LoVo (cell line): Measurements from ENCODE around the gene CCND3.

ENCODE experiments used
- DNase-seq: peaks from one replicate; pipeline ENCODE4 v3.0.0-alpha.2; 2016; ENCODE audit warnings: low spot score

CCND3 gene

DNA sequence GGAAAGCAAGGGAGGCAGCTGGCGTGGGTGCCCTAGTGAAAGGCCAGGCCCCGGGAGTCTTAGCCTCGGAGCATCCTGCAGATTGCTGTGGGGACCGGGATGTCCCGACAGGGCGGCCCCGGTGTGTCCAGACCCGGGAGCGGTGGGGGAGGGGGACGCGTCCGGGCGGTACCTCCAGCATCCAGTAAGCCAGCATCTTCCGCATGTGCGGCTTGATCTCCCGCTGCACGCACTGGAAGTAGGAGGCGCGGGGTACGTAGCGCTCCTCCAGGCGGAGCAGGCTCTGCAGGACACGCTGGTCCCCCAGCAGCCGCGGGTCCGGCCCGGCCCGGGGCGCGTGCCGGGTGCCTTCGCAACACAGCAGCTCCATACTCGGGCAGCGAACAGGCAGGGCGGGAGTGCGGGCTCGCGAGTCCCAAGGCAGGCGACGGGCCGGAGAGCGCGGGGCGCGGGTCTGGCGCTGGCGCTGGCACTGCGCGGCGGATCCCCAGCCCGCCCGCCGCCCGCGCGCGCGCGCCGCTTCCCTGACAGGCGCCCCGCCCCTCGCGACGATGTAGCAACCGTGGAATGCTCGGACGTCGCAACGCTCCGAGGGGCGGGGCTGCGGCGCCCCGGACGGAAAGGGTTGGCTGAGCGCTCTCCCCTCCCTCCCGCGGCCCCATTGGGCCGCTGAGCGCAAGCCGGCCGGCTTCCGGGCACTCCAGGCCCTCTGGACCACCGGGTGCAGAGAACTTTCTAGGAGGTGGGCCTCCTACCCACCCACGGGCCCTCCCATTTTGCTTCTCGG is at the start of gene CCND3:
Gene CCND3 (minus strand): TSS at position 529 of the 787 bp plus-strand sequence. CDS start 159 bp downstream, at position 370.
- DNase-seq, result peak; percentile 94

DNA sequence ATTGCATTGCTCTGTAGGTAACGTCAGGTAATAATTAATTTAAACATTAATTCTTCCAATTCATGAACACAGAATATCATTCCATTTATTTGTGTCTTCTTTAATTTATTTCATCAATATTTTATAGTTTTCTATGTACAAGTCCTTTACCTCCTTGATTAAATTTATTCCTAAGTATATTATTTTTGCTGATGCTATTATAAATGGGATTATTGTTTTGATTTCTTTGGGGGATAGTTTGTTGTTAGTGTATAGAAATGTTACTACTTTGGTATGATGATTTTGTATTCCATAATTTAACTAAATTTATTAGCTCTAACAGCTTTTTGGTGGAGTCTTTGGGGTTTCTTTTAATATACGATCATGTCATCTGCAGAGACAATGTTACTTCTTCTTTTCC is 44.7 kb upstream of the CCND3 start:
- DNase-seq, result no peak

DNA sequence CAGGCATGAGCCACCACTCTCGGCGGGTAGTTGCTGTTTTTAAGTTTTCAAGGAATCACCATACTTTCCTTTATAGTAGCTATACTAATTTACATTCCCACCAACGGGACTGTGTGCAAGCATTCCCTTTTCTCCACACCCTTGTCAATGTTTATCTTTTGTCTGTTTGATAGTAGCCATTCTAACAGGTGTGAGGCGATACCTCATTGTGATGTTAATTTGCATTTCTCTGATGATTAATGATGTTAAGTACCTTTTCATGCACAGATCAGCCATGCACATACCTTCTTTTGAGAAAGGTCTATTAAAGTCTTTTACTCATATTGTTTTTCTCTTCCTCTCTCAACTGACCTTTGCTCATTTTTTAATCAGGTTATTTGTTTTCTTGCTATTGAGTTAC is 43.0 kb upstream of the CCND3 start:
- DNase-seq, result no peak

DNA sequence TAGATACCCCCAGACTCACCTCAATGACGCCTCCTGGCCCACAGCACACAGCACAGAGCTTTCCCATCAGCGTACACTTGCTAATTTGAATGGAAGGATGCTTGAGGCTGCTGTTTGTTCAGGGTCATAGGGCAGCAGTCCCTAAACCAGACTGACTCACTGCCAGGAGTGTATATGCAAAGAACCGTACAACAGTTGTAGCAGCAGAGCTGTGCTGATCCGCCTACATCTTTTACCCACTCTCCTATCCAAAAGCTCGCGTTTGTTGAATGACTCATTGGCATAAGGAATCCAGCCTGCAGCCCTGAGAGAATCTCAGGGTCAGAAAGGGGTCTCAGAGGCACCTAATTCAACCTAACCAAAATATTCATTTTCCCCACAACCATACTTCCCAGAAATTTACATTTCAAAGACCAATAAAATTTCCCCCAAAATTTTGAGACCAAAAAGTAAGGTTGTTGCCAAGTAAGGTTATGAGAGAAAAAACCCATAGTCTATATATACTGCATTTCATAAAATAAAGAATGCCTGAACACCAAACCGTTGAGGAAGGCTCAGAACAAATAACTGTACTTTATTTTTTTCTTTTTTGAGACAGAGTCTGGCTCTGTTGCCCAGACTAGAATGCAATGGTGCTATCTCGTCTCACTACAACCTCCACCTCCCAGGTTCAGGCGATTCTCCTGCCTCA is 35.3 kb upstream of the CCND3 start:
- no peak for DNase-seq

DNA sequence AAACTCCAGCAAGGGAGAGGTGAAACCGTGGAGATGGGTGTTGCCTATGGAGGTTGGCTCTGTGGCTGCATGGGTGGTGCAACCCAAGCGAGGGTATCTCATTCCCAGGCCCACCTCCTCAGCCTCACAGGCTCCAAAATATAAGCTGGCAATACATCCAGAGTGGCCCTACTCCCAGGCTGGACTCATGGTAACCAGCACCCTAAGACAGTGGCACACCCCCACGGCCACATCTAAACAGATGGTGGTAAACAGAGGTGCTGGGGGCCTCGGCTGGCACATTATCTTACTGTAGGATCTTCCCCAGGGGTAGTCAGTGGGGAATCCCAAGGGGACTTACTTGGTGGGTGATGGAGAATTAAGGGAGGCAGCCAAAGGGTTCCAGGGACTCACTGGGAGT is 33.7 kb upstream of the CCND3 start:
- DNase-seq, result no peak

DNA sequence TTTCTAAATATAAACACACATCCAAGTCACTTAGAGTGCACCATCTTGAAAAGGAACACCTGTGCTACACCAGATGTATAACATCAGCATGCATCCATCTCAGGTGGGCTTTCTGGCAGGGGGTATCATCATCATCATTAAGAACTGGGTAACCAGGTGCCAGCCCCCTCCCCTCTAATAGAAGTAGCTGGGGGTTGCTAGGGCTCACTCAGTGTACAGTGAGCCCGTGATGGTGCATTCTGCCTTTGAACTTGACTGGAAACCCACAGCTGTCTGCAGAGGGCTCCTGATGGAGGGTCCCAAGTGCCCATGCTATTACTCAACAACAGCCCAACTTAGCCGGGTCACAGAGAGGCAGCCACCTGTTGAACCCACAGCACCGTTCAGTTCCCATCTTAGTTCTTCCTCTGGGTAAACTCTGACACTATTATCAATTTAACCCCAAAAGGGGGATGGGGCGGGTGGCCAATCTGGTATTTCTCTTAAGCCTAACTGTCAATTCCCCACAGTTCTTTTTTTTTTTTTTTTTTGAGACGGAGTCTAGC is 32.7 kb upstream of the CCND3 start:
- no peak for DNase-seq

DNA sequence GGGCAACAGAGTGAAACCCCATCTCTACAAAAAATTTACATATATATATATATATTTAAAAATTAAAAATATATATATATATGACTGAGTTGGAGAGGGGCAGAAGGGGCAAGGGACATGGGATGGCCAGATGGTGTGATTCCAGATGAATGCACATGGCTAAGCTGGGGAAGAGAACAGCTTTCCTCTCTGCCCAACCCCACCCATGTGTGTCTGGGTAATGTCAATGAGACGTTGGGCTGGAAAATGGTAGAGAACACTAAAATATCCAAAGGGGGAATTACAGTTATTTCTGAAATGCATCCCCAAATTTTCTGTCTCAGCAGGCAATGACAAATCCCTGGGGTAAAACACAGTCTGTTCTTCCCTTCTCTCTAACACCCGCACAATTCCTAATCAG is 31.2 kb upstream of the CCND3 start:
- DNase-seq, result no peak

DNA sequence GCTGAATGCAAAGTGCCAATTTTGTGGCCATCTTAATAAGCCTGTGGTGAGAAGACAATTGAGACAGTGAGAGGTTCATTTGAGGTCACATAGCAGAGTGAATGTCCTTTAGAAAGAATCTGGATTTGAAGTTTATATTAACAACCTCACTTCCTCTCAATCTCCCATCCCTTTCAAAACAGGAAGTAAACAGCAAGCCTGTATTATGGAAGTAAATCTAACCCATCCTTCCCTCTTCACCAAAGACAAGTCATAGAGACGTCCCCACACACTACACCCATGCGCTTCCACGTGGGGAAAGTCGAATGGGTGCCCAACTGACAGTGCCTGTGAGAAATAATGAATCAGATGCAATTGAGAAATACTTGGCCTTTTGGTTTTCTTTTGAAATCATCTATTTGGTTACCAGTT is 28.8 kb upstream of the CCND3 start:
- DNase-seq, result no peak

DNA sequence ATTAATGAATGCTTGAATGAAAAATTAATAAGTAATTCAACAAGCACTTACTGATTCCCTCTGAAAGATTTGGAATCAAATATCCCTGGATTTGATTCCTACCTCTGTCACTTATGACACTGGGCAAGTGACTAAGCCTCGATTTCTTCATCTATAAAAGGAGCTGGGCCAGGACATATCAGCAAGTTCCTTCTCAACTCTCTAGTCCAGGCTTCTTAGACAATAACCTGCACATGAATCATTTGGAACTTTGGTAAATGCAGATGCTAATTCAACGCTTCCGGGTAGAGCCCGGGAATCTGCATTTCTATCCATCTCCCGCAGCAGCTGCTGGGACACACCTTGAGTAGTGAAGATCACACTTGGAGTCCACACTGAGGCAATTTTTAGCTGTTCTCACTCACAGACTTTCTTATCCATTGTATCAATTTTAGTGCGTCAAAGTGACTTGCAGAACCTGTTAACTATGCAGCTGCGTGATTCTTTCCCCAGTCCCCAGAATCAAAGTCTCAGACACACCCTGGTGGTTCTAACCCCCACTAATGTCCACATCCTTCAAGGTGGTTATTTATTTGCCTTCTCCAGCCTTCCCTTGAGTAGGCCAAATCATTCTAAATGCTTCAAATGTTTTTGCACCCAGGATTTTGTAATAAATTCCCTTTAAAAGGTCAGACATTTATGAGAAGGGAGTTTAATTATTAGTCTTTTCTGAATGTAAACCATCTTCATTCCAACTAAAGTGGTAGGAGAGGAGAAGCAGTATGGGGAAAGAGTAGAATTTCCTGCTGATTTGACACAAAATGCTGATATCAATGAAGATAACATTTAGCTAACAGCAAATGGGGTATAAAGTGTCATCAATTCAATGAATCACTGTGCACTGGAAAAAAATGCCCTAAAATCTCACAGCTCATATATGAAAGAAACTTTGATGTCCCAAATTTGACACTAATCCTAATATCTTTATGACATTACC is 26.0 kb upstream of the CCND3 start:
- DNase-seq, result peak; percentile 5

DNA sequence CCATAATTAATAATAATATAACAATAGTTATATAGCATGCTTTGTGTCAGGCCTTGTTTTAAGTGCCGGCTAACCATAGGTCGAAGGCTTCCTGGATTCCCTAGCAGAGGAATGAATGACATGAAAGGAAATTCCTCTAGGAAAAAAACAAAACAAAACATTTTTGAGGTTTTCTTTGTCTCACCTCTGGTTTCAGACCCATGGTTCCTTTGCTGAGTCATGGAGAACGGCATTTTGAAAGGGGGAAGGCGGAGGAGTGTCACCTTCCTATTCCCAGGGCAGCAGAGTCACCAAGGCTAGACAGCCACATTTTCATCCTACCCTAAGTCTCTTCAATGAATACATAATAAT is 25.3 kb upstream of the CCND3 start:
- DNase-seq, result peak; percentile 59

DNA sequence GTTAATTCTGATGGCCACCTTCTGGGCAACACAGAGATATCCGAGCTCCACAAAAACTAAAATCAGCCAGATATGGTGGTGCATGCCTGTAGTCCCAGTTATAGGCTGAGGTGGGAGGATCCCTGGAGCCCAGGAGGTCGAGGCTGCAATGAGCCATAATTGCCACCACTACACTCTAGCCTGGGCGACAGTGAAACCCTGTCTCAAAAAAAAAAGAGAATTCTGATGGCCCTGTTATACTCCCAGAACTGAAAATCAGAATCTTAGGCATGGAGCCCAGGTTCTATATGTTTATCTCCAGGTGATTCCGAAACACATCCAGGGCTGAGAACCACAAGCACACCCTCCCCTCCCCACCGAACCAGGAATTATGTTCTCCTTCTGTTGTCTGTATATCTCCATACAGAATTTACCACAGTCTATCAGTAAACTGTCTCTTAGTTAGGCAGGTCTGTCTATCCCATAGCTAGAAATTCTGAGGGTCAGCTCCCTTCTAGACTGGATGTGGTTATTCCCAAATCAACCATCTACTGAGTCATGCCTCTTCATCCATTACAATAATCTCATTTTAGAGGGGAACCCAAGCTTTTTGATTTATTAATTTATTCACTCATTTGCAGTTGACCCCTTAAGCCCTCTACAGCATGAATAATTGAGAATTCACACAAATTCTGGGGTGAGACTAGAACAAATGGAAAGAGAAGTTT is 24.8 kb upstream of the CCND3 start:
- no peak for DNase-seq

DNA sequence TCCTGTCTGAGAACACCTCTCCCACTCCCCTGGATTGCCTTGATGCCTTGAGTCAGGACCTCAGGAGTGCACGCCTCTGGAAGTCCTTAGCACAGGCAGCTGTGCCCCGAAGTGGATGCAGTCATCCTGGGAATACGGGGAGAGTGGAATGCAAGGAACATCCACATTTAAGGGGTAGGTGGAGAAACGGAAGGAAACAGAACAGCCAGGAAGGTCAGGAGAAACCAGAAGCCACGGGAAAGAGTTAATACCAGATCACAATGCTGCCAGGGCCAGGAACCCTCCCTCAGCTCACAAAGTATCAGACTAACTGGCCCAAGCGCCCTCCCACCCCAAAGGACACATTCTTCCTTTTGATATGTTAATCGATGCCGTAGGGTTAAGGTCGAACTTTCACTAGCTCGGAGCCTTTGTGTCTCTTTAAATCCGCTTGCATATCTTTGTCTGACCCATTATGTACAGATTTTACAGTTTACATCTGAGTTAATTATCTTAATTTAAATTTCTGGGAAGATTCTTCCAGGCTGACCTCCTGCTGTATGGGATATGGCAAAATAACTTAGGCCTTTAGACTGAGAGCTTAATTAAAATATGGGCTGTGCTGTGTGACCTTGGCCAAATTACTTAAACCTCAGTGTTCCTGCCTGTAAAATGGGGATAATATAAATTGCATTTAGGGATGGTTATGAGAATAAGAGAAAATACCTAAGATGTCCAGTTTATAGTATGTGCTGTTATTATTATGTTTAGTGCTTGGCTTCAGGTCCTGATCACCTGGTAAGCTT is 24.0 kb upstream of the CCND3 start:
- DNase-seq, result no peak

DNA sequence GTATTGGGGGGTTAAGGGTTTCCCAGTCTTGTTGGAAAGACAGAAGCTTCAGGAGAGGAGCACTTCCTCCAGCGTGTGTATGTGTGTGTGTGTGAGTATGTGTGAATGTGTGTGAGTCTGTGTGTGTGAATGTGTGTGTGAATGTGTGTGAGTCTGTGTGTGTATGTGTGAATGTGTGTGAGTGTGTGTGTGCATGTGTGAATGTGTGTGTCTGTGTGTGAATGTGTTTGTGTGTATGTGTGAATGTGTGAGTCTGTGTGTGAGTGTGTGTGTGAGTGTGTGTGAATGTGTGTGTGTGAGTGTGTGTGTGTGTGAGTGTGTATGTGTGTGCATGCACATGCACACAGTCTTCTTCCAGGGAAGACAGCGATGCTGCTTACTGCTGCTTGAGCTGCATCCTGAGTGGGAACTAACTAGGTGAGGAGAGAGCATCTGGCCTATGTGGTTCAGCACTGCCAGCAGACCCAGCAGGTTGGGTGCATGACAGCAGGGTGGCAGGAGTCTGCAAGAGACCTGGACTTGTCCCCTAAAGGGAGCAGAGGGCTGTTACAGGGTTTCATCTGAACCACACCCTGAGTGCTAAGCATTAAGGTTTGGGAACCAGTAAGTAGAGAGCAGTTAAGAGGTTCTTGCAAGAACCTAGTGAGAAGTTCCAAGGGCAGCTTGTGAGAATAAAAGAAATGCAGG is 22.7 kb upstream of the CCND3 start:
- no peak for DNase-seq

DNA sequence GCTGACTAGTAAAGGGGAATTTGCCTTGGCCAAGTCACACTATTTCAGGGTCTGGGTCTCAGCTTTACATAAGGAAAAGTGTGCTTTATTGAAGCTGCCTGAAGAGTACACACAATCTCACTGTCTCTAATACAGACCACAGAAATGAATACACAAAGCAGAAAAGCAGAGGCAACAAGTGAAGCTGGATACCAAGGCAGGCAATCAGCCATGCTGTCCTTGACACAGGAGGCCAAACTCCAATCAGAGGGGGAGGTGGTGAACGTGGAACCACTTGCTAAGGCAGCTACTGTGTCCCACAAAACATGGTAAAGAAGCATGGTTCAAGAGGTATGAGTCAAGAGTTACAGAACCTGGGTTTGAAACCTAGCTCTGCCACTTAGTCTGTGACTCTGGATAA is 21.8 kb upstream of the CCND3 start:
- no peak for DNase-seq

DNA sequence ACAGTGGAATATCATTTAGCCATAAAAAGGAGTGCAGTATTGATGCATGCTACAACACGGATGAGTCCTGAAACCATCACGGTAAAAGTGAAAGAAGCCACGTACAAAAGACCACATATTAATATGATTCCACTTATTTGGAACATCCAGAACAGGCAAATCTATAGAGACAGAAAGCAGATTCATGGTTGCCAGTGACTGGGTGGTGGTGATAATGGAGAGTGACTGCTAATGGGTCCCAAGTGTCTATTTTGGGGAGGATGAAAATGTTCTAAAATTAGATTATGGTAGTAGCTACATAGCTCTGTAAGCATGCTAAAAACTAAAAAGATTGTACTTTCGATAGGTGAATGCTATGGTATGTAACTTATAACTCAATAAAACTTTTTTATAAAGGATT is 18.4 kb upstream of the CCND3 start:
- no peak for DNase-seq

DNA sequence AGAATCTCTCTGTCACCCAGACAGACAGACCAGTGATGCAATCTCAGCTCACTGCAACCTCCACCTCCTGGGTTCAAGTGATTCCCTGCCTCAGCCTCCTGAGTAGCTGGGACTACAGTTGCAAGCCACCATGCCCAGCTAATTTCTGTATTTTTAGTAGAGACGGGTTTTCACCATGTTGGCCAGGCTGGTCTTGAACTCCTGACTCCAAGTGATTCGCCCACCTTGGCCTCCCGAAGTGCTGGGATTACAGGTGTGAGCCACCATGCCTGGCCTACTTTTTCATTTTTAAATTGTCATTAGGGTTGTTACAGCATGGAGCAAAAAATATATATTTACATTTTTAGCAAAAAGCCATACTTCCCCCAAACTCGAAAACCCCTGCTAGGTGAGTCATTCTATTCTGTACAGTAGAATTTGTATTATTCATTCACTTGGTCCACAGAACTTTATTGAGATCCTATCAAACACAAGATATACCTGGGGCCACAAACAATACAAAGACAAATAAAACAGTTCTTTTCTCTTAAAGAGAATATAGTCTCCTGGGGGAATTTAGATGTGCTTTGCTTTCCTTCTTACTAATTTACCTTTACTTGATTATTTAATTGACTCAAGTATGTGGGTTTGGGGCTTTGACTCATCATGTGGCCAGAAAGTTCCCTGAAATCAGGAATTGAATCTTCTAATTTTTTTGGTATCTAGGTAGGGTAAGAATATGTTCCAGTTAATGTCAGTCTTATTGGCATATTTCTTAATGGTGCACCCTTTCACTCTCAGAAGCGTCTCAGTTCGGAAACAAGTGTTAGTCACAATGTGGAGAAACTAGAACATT is 16.6 kb upstream of the CCND3 start:
- DNase-seq, result no peak

DNA sequence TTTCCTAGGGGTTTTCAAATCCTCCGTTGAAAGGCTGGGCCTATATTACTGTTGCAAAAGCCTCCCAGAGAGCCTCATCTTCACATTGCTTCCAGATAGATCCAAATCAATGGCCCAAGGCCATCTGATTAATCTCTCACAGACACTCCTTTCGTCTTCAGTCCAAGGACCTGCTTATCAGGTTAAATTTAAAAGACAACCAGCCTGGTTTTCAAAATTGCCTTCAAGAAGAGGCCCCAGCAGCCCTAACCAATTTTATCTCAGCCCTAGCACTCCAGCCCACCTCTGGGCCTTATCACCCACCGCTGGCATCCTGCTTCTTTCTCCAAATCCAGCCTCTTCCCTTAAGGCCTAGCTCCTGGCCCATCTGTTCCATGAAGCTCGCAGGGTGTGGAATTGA is 15.5 kb upstream of the CCND3 start:
- no peak for DNase-seq

DNA sequence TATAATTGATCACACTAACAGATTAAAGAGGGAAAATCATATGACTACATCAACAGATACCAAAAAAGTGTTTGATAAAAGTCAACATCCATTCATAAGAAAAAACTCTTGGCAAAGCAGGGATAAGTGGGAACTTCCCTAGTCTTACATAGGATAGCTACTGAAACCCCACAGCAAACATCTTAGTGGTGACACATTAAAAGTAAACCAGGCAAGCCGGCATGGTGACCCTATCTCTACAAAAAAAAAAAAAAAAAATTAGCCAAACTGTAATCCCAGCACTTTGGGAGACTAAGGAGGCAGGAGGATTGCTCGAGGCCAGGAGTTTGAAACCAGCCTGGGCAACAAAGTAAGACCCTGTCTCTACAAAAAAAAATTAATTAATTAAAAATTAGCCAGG is 13.8 kb upstream of the CCND3 start:
- no peak for DNase-seq

DNA sequence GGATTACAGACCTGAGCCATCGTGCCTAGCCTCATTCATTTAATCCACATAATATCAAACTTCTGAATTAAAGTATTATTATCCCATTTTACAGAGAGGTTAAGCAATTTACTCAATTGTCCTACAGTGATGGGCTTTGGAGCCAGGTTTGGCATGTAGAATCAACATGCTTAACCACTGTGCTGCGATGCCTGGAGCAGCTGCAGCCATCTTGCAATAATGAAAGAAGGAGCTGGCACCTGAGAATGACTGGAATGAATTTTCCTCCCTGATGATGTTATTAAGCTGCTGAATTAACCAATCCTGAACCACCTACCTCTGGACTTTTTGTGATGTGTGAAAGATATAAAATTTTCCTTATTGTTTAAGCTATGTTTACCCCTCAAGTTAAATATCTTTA is 13.1 kb upstream of the CCND3 start:
- DNase-seq, result no peak
